HG03025 (cell line): ENCODE results near the gene SMIM26.
A peak's percentile ranks its signal among the peaks of the same experiment; 100 is the strongest.

Experiments used
- ATAC-seq: cut with Tn5 transposase; IDR thresholded peaks from one replicate; pipeline ENCODE4 v1.9.1; 2021; ENCODE audit warnings: mild to moderate bottlenecking, moderate library complexity; ENCODE audit not compliant: unreplicated experiment, low FRiP score

Gene SMIM26

DNA sequence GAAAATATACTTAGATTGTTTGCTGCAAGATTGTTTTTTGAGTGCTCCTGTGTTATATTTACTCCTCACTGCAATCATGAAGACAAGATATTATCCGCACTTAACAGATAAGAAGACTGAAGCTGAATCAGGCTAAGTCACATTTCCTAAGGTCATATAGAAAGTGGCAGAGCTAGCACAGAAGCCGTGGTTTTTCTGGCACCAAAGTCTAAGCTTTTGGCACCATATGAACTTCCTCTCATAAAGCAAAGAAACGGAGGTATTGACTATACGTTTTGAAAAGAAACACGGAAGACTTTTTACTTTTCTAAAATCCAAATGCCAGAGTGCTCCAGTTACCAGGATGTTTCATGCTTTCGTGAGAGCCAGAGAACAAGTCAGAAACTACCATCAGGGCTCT is 11.3 kb downstream of the SMIM26 start:
- no peak for ATAC-seq

DNA sequence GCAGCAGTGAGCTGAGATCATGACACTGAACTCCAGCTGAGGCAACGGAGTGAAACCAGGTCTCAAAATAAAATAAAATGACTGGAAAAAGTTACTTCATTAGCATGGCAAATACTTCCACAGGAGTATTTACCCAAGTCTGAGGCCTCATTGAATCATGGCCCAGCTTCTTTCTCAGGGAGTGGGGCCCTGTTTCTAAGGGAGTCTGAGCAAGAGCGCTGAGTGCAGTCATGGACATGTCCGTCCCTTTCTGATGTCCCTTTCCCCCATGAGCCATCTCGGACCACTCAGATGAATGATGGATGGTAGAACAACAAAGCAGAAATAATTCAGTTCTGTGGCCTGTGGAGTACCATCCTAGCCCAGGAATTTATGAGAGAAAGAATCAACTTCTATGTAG is 12.8 kb downstream of the SMIM26 start:
- no peak for ATAC-seq

DNA sequence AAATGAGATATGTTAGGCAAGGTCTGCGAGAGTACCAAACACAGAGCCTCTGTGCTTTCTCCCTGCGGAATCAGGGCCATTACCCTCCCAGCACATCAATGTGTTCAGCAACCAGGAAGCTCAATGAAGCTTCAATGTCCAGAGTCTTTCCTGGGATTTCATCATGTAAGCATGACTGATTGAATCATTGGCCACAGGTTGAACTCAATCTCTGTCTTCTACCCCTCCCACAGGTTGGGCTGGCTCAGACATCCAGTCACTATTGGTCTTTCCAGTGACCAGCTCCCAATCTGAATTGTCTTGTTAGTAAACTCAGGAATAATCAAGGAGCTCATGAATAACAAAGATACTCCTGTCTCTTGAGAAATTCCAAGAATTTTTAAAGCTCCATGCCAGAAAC is 17.9 kb downstream of the SMIM26 start:
- no peak for ATAC-seq

DNA sequence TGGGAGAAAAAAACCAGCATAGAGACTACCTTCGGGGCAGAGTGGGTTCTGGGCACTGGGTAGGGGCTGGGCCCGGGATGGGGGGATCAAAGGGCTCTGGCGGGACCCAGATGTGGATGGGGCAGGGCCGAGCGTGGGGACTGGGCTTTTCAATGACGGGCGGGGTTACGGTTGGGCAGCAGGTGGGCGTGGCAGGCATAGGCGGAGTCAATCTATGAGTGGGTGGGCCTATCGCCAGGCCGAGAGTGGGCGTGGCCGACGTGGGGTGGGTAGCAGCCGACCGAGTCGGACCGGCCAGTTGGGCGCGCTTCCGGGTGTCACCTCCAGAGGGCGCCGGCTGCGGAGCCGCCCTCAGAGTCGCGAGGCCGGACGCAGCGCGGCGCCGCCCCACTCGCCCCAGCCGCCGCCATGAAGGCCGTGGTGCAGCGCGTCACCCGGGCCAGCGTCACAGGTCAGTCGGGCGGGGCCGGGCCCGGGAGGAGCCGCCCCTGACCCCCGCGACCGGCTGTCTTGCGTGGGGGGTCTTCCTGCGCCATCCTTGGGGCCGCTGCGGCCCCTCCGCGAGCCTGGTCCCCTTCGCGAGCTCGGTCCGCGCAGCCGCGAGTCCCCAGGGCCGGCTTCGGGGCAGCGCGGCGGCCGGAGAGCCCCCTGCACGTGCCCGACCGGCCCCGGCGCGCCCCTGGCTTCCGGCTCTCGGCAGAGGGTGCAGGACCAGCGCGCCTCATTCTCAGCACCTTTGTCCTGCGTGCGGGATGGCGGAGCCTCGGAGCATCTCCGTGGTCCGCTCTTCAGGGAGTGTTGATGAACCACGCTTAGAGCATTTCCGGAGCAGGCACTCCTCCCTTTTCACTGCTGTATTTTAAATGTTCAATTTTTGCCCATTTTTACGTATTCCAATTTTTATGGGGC is 20.7 kb downstream of the SMIM26 start, which contains the start of gene DTD1:
TSS of gene DTD1 (plus strand) at position 390 of the 909 bp plus-strand sequence. CDS start at position 409, 19 bp downstream.
- ATAC-seq: peak; percentile 72

DNA sequence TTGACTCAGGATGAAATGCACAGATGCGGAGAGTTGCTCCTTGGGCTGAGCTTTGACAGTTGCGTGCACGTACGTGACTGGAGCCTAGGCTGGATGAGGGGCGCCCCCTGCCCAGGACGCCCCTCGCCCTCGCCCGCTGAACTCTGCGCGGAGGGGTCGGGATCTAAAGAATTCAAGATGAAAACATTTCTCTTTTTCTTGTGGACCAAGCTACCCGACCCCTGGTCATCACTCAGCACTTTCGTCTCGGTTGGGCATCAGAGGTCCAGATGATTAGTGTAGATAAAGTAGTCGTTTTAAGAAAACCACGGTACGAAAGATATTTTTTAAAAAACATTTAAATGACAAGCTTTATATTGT is 21.3 kb downstream of the SMIM26 start:
- ATAC-seq: peak; percentile 5

DNA sequence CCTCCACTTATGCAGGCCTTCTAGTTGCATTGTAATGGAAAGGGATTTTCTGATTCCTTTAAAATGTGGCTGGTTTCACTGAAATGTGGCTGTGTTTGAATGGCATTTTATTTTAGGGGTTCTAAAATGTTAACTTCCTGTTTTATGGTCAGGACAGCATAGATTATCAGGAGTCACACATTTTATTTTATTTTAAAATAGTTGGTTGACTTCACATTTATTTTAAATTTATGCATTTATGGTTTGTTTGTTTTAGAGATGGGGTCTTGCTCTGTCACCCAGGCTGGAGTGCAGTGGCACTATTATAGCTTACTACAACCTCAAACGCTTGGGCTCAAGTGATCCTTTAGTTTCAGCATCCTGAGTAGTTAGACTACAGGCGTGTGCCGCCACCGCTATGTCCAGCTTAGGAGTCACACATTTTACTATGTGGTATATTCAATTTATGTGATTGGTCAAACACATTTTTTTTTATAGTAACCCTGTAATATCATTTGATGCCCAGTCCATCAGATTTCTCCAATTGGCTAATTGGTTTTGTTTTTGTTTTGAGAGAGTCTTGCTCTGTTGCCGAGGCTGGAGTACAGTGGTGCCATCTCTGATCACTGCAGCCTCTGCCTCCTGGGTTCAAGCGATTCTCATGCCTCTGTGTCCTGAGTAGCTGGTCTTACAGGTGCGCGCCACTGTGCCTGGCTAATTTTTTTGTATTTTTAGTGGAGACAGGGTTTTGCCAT is 22.9 kb downstream of the SMIM26 start:
- ATAC-seq: no peak

DNA sequence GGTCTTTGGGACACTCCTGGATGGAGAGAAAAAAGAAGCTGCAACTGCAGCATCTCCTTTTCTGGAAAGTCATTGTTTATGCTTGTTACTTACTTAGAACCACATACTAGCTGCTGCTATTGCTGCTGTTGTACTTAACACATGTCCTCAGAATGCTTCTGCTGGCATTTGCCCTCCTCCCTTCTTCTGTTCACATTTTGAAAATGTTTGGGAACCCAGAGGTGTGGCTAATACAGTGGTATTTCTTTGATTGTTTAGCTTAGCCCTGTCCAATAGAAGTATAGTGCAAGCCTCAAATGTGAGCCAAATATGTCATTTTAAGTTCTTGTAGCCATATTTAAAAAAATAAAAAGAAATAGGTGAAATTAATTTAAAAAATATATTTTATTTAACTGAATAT is 29.0 kb downstream of the SMIM26 start:
- ATAC-seq: no peak

DNA sequence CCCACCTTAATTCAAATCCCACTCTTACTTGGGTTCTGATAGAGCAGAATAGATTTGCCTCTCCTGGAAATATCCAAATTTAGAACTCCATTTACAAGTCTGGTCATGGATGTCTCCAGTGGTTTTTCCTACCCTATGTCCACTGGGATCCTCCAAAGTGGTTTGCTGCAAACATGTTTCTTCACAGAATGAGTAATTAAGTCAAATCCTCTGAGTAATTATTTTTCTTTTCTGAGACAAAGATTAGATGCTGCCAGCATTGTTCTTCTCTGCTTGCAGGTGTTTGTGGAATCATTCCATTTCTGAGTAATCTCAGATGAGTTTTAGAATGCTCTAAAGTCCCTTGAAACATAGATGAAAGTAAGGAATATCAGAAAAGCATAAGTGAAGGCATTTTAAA is 42.5 kb downstream of the SMIM26 start:
- no peak for ATAC-seq

DNA sequence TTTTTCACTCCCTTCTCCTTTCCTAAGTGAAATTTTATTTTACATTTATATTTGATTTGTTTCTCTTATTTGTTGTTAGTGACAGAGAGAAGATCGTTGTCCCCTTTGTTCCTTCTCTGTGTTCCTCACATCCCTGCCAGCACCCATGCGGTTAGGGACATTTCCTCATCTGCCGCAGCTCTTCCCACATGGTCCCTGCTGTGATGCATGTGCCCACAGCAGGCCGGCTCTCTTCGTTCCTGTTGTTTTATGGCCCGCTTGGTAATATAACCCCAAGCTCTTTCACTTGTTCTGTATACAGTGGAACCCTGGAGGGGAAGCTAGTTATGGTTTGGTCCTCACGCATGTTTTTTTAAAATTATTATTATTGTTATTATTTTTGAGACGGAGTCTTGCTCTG is 44.3 kb downstream of the SMIM26 start:
- no peak for ATAC-seq

DNA sequence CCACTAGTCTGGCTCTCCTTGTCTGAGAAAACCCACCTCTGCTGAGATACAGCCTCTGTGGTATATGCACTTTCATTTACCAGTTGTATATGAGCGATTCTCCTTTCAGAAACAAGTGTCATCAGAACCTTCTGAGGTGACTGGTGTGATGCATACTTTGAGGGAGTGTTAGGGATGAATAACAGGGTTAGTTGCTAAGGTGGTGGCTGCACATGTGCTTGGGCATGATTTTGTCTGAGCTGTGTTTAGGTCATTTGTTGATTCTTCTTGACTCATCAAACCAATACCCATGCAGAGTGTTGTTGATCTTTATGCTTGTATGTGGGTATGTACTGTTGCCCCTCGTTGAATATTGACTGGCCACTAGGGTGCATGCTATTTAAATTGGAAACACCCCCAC is 46.3 kb downstream of the SMIM26 start:
- no peak for ATAC-seq

DNA sequence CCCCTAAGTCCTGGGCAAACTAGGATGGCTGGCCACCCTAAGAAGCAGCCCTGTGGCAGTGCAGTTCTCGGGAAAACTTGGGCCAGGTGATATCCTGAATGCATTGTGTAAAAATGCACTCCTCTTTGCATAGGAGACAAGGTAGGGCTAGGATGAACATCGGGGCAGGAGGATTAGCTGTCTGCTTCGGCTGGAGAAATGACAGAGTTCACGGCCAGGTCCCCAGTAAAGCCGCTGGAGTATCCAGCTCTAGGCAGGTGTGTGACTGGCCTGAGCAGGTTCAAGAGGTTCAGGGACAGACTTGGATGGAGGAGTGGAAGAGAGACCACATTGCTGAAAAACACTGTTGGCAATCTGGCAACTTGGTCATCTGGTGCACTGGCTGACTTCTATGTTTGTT is 47.0 kb downstream of the SMIM26 start:
- ATAC-seq: no peak

DNA sequence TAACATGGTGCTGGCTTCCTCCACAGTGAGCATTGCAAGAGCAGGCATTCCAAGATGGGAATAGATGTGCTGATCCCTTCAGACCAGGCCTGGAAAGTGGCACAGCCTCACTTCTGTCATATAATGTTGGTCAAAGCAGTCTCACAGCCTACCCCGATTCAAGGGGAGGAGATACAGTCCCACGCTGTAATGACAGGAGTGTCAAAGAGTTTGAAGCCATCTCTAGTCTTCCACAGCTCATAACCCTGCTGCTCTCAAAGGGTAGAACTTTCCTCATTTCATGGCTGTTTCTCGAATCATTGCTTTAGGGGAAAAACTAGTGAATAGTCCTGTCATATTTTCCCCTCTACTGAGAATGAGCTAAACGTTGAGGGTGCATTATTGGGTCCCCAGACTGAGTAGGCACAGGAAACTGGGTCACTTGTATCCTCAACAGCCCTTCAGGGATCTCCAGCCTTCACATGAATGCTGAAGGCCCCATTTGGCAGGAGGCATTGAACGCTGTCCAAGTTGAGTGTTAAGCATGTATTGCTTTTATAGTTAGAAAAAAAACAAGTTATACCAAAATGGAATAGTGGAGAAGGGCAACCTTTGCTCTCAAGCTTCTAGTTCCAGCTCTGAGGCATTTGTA is 47.9 kb downstream of the SMIM26 start:
- no peak for ATAC-seq
